ENCODE data around the gene ACAN.

Gene ACAN

GRCh38 chr15:88878720-88879184, 75.5 kb downstream of the ACAN start:
- no peak for DNase-seq (ENCODE audit: low read depth)

GRCh38 chr15:88880944-88881740, 77.9 kb downstream of the ACAN start:
- DNase-seq (ENCODE audit: low read depth): no peak

- DNase-seq (ENCODE audit: low read depth): no peak
These were observed 78.5 kb downstream of the ACAN start for GRCh38 chr15:88881775-88882174.

DNA sequence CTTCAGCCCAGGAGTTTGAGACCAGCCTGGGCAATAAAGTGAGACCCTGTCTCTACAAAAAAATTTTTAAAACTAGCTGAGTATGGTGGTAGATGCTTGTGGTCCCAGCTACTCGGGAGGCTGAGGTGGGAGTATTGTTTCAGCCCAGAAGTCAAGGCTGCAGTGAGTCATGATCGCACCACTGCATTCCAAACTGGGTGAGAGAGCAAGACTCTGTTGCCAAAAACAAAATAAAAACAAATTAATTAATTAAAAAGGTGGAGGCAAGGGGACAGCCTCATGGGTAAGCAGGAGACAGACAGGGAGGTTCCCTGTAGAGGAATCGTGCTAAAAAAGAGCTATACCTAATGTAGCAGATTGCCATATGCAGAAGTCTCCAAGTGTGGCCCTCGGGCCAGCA, 79.5 kb downstream of the ACAN start:
- no peak for DNase-seq (ENCODE audit: low read depth)

DNA sequence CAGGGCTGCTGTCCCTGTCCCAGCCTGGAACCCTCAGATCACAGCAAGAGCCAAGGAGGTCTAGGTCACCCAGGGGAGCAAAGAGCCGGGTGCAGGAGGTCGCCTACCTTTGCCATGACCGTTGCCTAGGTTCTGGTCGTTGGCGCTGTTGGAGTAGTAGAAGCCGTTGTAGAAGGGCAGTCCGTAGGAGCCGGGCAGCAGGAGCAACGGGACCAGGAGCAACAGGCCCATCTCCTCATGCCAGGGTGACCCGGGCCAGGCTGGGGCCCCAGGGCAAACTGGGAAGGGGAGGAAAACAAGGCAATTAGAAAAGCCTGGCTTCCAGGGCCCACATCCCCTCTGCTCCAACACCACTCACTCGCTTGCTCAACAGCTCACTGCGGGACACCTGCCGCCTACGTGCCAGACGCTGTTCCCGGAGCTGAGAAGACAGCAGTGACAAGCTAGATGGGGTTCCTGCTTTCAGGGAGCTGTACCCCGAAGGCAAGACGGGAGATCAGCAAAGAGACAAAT, 83.9 kb downstream of the ACAN start:
- no peak for DNase-seq (ENCODE audit: low read depth)

DNA sequence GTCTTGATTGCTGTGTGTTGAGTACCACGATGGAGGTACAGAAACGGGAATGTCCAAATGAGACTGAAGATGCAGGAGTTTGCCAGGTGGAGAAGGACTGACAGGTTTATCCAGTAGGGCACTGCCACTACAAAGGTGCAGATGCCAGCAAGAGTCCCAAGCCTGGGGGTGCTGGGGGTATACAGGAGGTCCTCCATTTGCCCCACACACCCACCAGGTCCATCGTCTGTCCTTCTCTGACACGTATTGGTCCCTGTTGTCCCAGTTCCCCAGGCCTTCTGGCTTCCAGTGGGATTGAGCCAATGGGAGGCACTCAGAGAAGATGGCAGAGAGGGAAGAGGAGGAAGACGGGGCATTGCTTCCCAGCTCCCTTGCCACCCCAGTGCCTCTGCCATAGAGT, 85.5 kb downstream of the ACAN start:
- no peak for DNase-seq (ENCODE audit: low read depth)

DNA sequence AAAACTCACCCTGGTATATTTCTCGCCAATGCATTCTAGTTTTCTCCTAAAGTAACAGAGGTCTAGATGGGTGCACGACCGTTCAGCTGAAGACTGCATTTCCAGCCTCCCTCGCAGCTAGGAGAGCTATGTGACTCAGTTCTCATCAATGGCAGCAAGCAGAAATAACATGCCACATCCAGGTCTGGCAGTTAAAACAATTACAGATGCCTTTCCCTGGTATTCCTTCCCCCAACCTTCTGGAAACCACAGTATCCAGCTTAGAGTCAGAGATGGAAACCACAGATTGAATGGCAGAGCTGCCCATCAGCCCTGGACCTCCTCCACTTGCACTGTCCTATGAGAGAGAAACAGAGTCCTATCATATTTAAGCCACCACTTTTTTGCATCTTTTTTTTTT, 87.3 kb downstream of the ACAN start:
- DNase-seq (ENCODE audit: low read depth): no peak

- DNase-seq (ENCODE audit: low read depth): no peak
These were observed 88.5 kb downstream of the ACAN start for GRCh38 chr15:88891540-88892254.

GRCh38 chr15:88894348-88894818, 91.1 kb downstream of the ACAN start:
- DNase-seq (ENCODE audit: low read depth): peak; percentile 73

DNA sequence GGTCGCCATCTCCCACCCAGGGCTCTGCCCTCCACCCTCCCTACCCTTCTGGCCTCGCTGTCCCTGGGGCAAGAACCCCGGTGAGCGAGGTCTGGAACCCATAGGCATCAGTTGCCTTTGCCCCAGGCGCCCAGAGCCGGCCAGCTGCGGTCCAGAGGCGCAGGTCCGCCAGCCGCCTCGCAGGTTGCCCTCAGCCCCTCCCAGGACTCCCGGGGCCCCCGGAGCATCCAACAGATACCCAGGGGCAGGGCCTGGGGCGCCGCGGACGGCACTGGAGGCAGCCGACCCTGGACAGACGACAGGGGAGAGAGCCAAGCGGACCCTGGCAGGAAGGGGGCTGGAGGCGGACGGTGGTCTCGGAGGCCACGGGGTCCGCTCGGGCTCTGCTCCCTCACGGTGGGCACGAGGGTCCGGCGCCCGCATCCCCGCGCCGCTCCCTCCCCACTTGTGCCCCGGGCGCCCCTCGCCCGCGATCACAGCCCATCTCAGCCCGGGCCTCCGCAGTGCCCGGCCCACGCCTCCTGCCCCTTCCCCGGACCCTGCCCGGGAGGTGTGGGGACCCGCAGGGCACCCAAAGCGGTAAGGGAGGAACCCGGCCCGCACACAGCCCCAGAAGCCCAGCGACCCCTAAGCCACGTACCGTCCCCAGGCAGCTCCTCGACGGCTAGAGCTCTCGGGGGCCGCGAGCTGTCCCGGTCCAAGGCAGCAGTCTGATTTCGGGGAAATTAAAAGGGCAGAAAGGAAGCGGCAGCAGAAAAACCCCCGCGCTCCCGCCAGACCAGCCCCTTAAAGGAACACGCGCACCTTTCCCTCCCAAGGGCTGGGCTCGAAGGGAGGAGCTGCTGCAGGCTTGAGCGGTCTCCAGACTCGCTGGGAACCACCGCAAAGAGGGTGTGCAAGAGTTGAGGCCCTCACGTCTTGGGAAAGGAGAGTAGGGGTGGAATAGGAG, 91.9 kb downstream of the ACAN start, which contains the start of gene HAPLN3:
Gene HAPLN3, minus strand, starts transcription at position 726 of the 949 bp plus-strand sequence. CDS start 8,246 bp downstream, outside the sequence.
- peak; percentile 46 for DNase-seq (ENCODE audit: low read depth)

DNA sequence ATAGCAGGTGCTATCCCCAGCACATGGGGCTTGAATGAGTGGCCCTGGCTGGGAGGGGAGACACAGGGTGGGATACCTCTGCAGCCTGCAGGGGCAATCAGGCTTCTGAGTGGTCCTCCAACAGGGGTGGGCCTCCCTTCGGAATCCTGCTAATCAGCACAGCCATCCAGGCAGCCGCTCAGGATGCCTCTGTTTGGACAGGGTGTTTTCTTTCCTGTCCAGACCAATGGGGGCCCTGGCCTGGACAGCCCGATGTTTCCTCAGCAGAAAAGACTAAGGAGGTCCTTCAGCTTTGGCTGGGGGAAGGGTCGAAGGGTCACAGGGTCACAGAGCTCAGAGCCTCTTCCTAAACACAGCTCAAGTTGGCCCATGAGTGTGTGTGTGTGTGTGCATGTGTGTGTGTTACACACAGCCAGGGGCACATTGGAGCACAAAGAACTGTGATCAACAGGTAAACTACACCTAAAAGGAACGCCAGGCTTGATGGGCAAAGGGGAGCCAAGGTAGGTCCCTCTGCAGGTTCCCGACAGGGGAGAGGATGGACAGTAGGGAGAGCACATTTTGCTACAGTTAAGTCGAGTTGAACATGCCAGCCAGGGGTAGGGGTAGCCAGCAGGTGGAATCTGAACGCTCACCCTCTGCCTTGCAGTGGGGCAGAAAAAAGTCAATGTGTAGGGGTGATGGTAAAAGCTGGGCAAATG, 93.2 kb downstream of the ACAN start:
- no peak for DNase-seq (ENCODE audit: low read depth)

- no peak for DNase-seq (ENCODE audit: low read depth)
These were observed 93.9 kb downstream of the ACAN start for GRCh38 chr15:88897142-88897455.

GRCh38 chr15:88897456-88898194, 94.4 kb downstream of the ACAN start:
- peak; percentile 57 for DNase-seq (ENCODE audit: low read depth)

DNA sequence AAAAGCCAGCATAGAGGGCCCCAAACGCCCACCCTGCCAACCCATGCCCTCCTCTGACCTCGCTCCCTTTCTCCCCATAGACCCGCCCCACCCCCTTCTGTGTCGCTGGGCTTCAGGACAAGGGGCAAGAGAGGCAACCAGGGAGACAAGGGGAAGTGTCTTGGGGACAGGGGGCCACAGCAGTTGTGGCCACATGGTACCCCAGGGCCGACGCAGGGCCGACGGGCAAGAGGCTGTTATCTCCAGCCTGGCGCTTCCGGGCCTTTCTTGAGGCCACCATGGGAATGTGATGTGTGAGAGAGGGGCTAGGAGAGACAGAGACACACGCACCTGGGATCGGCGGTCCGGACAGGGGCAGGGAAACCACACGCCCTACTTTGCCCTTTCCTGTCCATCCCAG, 95.5 kb downstream of the ACAN start:
- no peak for DNase-seq (ENCODE audit: low read depth)

DNA sequence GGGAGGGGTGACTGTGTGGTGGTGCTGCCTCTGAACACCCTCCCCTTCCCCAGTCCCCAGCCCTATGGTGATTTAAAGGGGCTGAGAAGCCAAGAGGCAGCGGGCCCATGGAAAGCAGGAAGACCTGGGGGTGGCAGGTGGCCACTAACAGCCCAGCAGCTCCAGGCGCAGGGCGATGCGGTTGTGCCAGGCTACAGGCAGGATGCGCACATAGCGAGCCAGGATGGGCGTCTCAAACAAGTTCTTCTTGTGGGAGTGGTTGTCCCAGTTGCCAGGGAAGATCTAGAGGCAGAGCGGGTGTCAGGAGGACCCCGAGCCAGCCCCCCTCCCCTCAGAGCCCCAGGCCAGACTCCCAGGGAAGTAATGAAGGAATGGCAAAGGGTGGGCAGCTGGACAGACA, 96.0 kb downstream of the ACAN start:
- DNase-seq (ENCODE audit: low read depth): no peak

DNA sequence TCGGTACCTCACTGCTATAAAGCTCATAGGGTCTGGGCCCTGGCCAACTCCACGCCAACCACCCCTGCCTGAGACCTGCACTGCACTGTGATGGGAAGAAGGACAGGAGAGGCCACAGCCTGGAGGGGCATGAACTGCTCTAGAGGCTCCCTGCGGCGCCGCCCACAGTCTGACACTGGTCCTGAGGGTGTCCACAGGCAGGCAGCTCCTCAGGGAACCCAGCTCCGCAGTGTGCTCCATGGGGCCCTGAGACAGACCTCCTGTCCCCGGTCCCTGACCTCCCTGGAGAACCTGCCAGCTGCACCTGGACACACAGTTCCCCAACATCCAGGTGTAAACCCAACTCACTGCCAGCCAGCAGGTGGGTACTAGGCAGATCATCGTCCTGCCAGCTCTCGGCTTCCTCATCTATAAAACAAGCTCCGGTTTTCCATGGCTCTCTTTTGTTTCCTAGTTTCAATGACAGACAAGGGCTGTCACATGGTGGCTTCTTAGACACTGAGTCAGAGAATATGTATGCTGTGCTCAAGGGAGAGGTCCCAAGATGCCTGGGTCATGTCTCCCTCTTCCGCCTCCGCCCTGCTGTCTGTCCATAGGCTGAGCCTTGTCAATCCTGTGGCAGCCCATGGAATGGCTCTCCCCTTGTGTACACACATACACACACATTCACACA, 97.2 kb downstream of the ACAN start:
- DNase-seq (ENCODE audit: low read depth): no peak

- DNase-seq (ENCODE audit: low read depth): no peak
These were observed 97.8 kb downstream of the ACAN start for GRCh38 chr15:88900982-88901418.

- no peak for DNase-seq (ENCODE audit: low read depth)
These were observed 98.4 kb downstream of the ACAN start for GRCh38 chr15:88901508-88902220.

DNA sequence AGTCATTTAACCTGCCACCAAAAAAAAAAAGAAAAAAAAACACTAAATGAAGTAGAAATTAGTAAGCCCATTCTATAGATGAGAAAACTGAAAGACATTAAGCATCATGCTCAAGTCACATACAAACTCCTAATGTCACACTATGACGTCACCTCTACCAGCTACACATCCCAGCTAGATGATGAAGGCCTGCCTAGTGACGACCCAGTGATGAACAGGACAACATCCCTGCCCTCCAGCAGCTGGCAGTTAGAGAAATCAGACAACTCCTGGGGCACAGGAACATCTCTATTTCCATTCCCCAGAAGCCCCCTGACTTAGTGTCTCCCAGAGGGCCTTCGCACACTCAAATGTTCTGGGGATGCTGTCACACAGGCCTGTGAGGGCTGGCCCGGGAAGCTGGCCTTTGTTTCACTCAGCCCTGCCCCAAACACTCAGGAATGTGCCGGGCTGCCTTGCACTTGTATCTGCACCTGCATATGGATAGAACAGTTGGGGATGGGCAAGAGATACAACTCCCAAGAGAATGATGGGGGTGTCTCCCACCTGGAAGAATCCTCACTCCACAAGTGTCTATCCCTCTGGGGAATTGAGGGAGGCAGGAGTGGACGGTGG, 99.1 kb downstream of the ACAN start:
- no peak for DNase-seq (ENCODE audit: low read depth)

All from stimulated activated CD8-positive, alpha-beta memory T cell treated with anti-CD3 and anti-CD28 coated beads, Interleukin-4, amount 100 ng/mL, for 24 hours (primary cell).